Ishikawa (cell line): Measurements from ENCODE around the gene HARS2.

Source experiments
- CEBPB ChIP-seq: IDR thresholded peaks from 2 replicates; pipeline ENCODE4 v1.6.1; 2012
- CREB1 ChIP-seq: IDR thresholded peaks from 2 replicates; pipeline ENCODE4 v1.6.1; 2012; ENCODE audit warnings: low read depth
- EGR1 ChIP-seq: IDR thresholded peaks from 2 replicates; pipeline ENCODE4 v1.6.1; 2012
- EP300 ChIP-seq: IDR thresholded peaks from 2 replicates; pipeline ENCODE4 v1.6.1; 2012; ENCODE audit warnings: borderline replicate concordance
- FOXM1 ChIP-seq: IDR thresholded peaks from 2 replicates; pipeline ENCODE4 v1.6.1; 2012; ENCODE audit warnings: low read depth, borderline replicate concordance
- MAX ChIP-seq: IDR thresholded peaks from 2 replicates; pipeline ENCODE4 v1.6.1; 2012
- NFIC ChIP-seq: IDR thresholded peaks from 2 replicates; pipeline ENCODE4 v1.6.1; 2012
- RAD21 ChIP-seq: IDR thresholded peaks from 2 replicates; pipeline ENCODE4 v1.6.1; 2012; ENCODE audit warnings: low read depth
- REST ChIP-seq: IDR thresholded peaks from 2 replicates; pipeline ENCODE4 v1.6.1; 2012; ENCODE audit warnings: low read depth, mild to moderate bottlenecking
- TAF1 ChIP-seq: IDR thresholded peaks from 2 replicates; pipeline ENCODE4 v1.6.1; 2012; ENCODE audit warnings: low read depth, mild to moderate bottlenecking
- TCF12 ChIP-seq: IDR thresholded peaks from 2 replicates; pipeline ENCODE4 v1.6.1; 2012; ENCODE audit warnings: low read depth
- TEAD4 ChIP-seq: IDR thresholded peaks from 2 replicates; pipeline ENCODE4 v1.6.1; 2012
- USF1 ChIP-seq: IDR thresholded peaks from 2 replicates; pipeline ENCODE4 v1.6.1; 2012
- YY1 ChIP-seq: IDR thresholded peaks from 2 replicates; pipeline ENCODE4 v1.6.1; 2012; ENCODE audit warnings: low read depth
- ZBTB7A ChIP-seq: IDR thresholded peaks from 2 replicates; pipeline ENCODE4 v1.6.1; 2012; ENCODE audit warnings: low read depth

The HARS2 gene

GRCh38 chr5:140672455-140673186 lies 18.6 kb upstream of the HARS2 start:
- no peak for TF ChIP-seq EGR1
- TF ChIP-seq TEAD4: no peak
- TF ChIP-seq EP300: no peak
- TF ChIP-seq USF1: no peak
- TF ChIP-seq NFIC: no peak
- TF ChIP-seq RAD21: no peak
- TF ChIP-seq YY1: no peak
- no peak for TF ChIP-seq ZBTB7A
- TF ChIP-seq MAX: no peak
- no peak for TF ChIP-seq CEBPB
- no peak for TF ChIP-seq FOXM1
- no peak for TF ChIP-seq REST
- no peak for TF ChIP-seq CREB1
- no peak for TF ChIP-seq TCF12
- no peak for TF ChIP-seq TAF1

GRCh38 chr5:140673187-140673976 lies 17.9 kb upstream of the HARS2 start, which contains the start of gene DND1:
TSS of gene DND1 (minus strand) at chr5:140673576. CDS start at chr5:140673542, 34 bp downstream.
- TF ChIP-seq RAD21 (no peak), TAF1 (no peak), TCF12 (no peak), CEBPB (no peak), MAX (no peak), USF1 (no peak), TEAD4 (no peak), NFIC (no peak), EP300 (no peak), FOXM1 (no peak), REST (no peak), EGR1 (no peak), CREB1 (no peak), ZBTB7A (no peak)

GRCh38 chr5:140674211-140674610 lies 17.0 kb upstream of the HARS2 start:
- TF ChIP-seq EGR1: no peak
- TF ChIP-seq REST: no peak
- no peak for TF ChIP-seq TEAD4
- no peak for TF ChIP-seq EP300
- TF ChIP-seq NFIC: no peak
- no peak for TF ChIP-seq YY1
- TF ChIP-seq TCF12: no peak
- TF ChIP-seq FOXM1: no peak
- no peak for TF ChIP-seq TAF1
- TF ChIP-seq ZBTB7A: no peak
- TF ChIP-seq RAD21: no peak
- no peak for TF ChIP-seq CEBPB
- TF ChIP-seq MAX: no peak
- no peak for TF ChIP-seq CREB1
- no peak for TF ChIP-seq USF1
